Measurements from ENCODE around the gene IGLL5. TPM values are rescaled to one million over a fixed set of nuclear protein-coding genes. Genes with fewer than 3 reads are reported as not detected.

IGLL5 gene
- total and polyA plus RNA-seq, 2 donors (not counting 3 experiments of a cell fraction or from before 2014, with no cell fraction given) = not detected

- Histone ChIP-seq H3K27ac (ENCODE audit: insufficient read depth, low read depth, low read length) (no peak overlapping the region), H3K9ac (replicated peaks; ENCODE audit: extremely low read depth, insufficient read depth, low read length) (no peak overlapping the region), H2AFZ (ENCODE audit: low read depth, low read length) (no peak overlapping the region), H3K36me3 (ENCODE audit: control insufficient read depth in 2 of 2, extremely low read depth in 1 of 2, insufficient read depth in 2 of 2, low read length in 2 of 2) (no peaks in the 10 kb centered on the region), H3K4me1 (ENCODE audit: control insufficient read depth, extremely low read depth, insufficient read depth, low read length) (no peaks in the 10 kb centered on the region), H3K79me2 (ENCODE audit: control insufficient read depth, insufficient read depth, low read length) (no peaks in the 10 kb centered on the region), H3K9me3 (replicated peaks; ENCODE audit: control insufficient read depth, insufficient read depth, low read length) (no peaks in the 10 kb centered on the region), H3K4me3 (replicated peaks in 1 of 3; ENCODE audit: insufficient read depth in 1 of 3, low read depth in 1 of 3, low read length in 3 of 3) (no peak overlapping the region), H3K4me2 (ENCODE audit: insufficient read depth, low read length) (no peak overlapping the region), H3K9me1 (replicated peaks; ENCODE audit: control insufficient read depth, extremely low read depth, insufficient read depth, low read length) (no peaks in the 10 kb centered on the region), H4K20me1 (replicated peaks; ENCODE audit: control insufficient read depth, extremely low read depth, insufficient read depth, low read length) (no peaks in the 10 kb centered on the region), H3K27me3 (ENCODE audit: control insufficient read depth in 2 of 2, insufficient read depth in 2 of 2, low read length in 2 of 2) (no peaks in the 10 kb centered on the region)
- CTCF ChIA-PET = no interaction called here
- dilution Hi-C loops (cut with MboI; ENCODE audit: extremely low pct_ligation_motif_present, low sequenced_read_pairs) (no loop called here), intact Hi-C loops (cut with micrococcal nuclease) (no loop called here)
- TF ChIP-seq JUN (IDR thresholded peaks at IDR 0.05; ENCODE audit: borderline replicate concordance, insufficient read depth, insufficient read length, low read depth) = no peak
- TF ChIP-seq CTCF (IDR thresholded peaks at IDR 0.05; ENCODE audit: extremely low read depth in 1 of 2, insufficient read depth in 1 of 2, low read depth in 1 of 2, low read length in 2 of 2) = no peak
- no peak for TF ChIP-seq FOS (IDR thresholded peaks at IDR 0.05; ENCODE audit: borderline replicate concordance, insufficient read depth, low read length)
- no peak for TF ChIP-seq MYC (IDR thresholded peaks at IDR 0.05; ENCODE audit: low read depth, low read length)
- no peak for TF ChIP-seq POLR2A (IDR thresholded peaks at IDR 0.05; ENCODE audit: low read depth, low read length)
- no peak for TF ChIP-seq MAX (IDR thresholded peaks at IDR 0.05; ENCODE audit: insufficient read depth, insufficient read length)
- TF ChIP-seq GATA2 (IDR thresholded peaks at IDR 0.05; ENCODE audit: insufficient read depth, insufficient read length, low read depth, low read length) = no peak
- no peak for TF ChIP-seq EZH2 (IDR thresholded peaks at IDR 0.05; ENCODE audit: borderline replicate concordance, low read depth, low read length, severe bottlenecking)
- TF ChIP-seq POLR2AphosphoS5 (IDR thresholded peaks at IDR 0.05; ENCODE audit: insufficient read depth, low read depth, low read length) = no peak
- FAIRE-seq (no peak), DNase-seq (ENCODE audit: low read depth, low spot score) (no peak)
- BruUV-seq (replicated peaks) = no TSS peak
- POLR2A ChIA-PET = no interaction called here
Measured at GRCh38 chr22:22923930-22924329, 36.3 kb downstream of the IGLL5 start.

Measured in endothelial cell of umbilical vein (primary cell).